ENCODE results near the gene LNPK.
A peak's percentile ranks its signal among the peaks of the same experiment; 100 is the strongest.
"Not testable (repeated sequence)": the region's sequence is repeated elsewhere in the genome, so short reads cannot be mapped to it uniquely, and the experiment has no call there.

Gene LNPK, protein sequence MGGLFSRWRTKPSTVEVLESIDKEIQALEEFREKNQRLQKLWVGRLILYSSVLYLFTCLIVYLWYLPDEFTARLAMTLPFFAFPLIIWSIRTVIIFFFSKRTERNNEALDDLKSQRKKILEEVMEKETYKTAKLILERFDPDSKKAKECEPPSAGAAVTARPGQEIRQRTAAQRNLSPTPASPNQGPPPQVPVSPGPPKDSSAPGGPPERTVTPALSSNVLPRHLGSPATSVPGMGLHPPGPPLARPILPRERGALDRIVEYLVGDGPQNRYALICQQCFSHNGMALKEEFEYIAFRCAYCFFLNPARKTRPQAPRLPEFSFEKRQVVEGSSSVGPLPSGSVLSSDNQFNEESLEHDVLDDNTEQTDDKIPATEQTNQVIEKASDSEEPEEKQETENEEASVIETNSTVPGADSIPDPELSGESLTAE

DNA sequence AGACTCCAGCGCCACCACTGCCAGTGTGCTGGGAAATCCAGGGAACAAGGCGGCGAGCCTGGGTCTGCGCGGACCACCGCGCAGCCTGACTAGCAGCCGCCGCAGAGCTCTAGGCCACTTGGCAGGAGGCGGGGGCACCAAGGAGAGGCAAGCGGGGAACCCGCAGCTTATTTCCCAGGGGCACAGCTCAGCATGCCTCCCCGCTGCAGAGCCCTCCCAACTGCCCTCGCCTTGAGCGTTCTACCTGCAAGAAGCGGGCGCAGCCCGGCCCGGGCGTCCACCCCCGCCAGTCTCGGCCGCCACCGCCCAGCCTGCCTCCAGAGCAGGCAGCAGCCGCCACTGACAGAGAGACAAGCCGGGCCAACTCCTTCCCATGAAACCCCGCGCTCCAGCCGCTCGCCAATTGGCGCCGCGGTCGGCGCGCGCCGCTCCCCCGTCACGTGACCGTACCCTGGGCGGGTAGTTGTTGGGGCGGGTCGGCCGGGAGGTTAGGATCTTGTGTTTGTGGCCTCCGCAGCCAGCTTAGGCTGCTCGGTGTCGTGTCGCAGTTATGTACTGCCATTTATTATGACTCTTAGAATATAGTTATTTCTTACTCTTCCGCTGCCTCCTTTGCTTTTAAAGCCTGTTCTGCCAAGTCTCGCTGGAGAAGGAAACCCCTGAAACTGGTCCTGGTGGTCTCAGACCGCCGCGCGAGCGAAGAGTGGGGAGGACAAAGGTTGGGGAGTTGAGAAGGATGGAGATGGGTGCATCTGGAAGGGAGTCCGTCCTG, at the start of gene LNPK:
Gene LNPK, minus strand, starts transcription at position 352 of the 772 bp plus-strand sequence. CDS start 6,683 bp downstream, outside the sequence.
- peak; percentile 81 for DNase-seq (ENCODE audit: low read depth)

GRCh38 chr2:176039375-176039774, 37.3 kb upstream of the LNPK start:
- no peak for DNase-seq (ENCODE audit: low read depth)

DNA sequence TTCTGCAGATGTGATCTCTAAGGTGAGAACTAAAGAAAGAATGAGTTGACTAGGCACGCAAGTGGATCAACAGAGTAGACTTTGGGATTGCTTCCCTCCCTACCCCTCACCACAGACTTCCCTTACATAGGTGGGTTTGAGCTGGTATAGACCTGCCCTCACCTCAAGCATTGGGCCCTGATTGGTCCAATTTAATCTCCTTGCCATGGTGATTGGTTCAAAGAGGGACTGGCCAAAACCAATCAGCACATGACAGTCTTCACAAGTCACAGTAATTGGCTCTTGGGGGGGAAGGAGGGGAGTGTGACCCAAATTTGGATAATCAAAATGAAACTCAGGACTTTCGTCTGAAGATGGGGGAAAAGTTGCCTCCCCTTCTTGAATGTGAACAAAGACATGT, 36.6 kb upstream of the LNPK start:
- no peak for DNase-seq (ENCODE audit: low read depth)

DNA sequence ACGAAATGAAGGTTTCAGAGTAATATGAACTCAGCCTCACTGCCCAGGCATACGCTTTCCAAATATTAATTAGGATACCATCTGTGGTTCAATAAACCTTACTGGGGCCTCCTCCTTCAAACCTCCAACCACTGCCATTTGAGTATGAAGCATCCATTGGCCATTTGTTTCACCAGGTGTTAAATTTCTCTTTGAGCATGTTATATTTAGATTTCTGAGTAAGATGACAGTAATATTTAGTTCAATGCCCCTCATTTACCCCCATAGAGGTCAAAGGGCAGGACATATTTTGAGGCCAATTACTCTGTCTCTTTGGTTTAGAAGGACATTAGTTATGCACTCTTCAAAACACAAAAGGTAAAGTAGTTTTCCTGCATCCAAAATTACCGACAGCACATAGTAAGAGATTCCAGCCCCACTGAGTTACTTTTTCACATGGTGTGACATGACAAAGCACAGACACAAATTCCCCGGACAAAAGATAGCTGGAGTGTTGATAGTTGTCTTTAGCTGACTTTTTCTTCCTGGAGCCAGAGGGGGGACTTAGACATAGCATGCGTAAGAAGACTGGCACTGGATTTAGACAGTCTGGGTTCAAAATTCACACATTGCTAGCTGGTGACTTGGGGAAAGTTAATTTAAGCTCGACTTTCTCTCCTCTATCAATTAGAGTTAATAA, 33.1 kb upstream of the LNPK start:
- no peak for DNase-seq (ENCODE audit: low read depth)

DNA sequence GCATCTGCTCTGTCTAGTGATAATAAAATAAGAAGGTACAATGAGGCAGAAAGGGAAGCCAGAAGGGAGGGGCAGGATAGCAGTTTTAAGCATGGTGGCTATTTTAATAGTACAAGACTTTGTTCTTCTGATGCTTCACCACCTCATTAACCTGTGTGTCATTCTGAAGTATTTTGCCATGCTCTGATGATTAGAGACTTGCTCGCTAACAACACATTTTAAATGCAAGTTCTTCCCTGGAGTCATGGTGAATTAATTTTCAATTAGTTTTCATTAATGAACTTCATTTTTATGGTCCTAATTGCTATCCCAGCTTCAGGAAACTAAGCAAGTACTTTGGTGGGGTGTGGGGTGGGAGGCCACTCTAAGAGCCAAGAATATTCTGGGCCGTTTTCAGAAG, 25.7 kb upstream of the LNPK start:
- DNase-seq (ENCODE audit: low read depth): no peak

DNA sequence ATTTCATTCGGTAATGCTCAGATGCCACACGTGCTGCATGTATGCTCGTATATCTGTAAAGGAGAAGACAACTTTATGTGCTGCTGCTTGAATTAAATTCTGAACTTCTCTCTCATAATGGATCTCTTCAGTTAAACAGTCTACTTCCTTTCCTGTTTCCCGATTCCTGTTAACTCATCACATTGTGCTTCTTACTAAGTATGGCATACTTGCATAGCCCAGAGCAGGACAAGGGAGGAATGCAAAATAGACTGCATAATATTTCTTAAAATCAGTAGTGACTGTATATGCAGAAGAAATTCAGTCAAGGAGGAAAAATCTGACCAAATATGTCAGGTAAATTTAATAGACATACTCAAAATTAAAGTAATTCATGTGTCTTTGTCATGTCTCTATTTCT, 23.9 kb upstream of the LNPK start:
- DNase-seq (ENCODE audit: low read depth): no peak

DNA sequence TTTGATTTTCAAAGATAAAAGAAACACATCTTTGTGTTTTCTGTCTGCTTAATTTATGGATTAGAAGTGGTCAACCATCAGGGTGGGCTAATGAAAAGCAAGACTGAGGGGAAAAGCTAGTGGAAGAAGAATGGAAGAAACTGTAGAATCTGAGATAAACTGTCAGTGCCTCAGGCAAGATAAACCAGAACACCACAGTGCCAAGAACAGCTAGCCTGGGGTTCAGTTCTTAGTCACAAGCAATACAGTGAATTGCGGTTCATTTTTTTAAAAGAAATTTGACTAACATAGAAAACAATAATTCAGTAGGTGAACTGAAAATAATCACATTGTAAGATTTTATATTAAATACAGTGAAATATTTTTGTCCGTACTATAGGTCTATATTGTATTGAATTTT, 22.0 kb upstream of the LNPK start:
- DNase-seq (ENCODE audit: low read depth): no peak

DNA sequence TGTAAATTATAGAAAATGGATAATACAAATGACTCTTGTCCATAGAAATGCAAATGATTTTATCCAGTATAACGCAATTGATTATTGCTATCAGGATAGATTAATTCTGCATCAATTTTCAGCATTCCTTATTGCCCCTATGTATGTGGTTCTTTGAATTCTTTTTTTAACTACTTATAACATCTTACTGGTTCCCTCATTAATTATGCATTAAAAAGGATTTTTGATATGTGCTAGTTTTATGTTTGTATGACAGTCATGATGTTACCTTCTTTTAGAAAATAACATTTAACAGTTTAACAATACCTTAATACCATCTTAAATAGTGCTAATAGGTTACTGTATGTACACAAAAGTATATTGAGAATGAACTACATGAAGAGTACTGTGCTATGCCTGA, 20.0 kb upstream of the LNPK start:
- DNase-seq (ENCODE audit: low read depth): no peak

GRCh38 chr2:176020400-176020799, 18.3 kb upstream of the LNPK start:
- DNase-seq (ENCODE audit: low read depth): no peak

DNA sequence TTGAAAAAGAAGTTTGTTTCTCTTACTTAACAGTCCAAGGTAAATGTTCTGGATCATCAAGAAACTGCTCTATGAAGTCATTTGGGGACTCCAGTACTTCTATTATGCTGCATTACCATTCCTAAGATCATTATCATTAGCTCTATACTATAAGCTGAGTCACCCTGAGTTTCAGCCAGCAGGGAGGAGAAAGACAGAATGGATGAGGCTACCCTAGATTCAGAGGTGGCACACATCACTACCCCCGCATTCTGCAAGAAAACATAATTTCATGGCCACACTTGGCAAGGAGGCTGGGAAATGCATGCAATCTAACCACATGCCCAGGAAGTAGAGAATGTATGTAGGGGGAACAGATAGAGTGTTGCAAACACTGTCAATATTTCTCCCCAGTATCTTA, 16.6 kb upstream of the LNPK start:
- DNase-seq (ENCODE audit: low read depth): no peak

DNA sequence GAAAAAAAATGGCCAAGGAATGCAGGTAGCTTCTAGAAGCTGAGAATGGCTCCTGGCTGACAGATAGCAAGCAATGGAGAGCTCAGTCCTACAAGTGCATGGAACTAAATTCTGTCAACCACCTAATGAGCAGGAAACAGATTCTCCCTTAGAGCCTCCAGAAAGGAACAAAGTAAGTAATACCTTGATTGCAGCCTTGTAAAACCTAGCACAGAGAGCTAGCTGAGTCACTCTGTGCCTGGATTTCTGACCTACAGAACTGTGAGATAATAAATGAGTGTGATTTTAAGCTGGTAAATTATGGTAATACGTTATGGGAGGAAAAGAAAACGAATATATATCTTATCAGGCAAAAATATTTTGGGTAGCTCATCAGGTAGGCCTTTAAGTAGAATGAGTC, 7.4 kb upstream of the LNPK start:
- DNase-seq (ENCODE audit: low read depth): no peak

- no peak for DNase-seq (ENCODE audit: low read depth)
Observed at GRCh38 chr2:176004934-176005333, 2.9 kb upstream of the LNPK start.

GRCh38 chr2:176003958-176004357, 1.9 kb upstream of the LNPK start:
- no peak for DNase-seq (ENCODE audit: low read depth)

- no peak for DNase-seq (ENCODE audit: low read depth)
Observed at GRCh38 chr2:176002688-176003210, 682 bp upstream of the LNPK start.

GRCh38 chr2:176001281-176001915, 669 bp downstream of the LNPK start:
- DNase-seq (ENCODE audit: low read depth): peak; percentile 15

DNA sequence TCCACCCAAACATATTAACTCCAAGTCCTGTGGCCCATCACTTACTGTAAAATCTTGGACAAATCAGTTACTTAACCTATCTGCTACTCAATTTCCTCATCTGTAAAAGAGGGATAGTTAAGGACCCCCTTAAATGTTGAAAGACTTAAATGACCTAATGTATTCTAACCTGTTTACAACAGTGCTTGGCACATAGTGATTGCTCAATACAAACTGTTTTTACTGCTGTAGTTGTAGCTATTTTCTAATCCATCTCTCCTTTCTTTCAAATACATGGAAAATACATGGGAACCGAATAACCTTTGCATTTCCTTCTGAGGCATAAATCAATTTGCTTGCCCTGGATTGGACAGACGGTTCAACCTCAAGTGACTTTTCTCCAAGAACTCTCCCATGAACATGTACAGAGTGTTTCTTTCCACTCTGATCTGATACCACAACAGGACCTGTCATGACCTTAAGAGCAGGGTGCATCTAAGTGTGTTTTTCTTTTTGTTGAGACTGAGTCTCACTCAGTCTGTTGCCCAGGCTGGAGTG, 2.7 kb downstream of the LNPK start:
- no peak for DNase-seq (ENCODE audit: low read depth)

DNA sequence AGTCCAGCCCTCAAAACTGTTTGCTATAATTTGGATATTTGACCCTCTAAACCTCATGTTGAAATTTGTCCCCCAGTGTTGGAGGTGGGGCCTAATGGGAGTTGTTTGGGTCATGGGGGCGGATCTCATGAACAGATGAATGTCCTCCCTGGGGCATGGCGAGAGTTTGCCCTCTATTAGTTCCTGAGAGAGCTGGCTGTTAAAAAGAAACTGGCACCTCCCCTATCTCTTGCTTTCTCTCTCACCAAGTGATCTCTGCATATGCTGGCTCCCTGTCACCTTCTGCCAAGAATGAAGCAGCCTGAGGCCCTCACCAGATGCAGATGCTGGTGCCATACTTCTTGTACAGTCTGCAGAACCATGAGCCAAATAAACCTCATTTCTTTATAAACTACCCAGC, 12.0 kb downstream of the LNPK start:
- no peak for DNase-seq (ENCODE audit: low read depth)

GRCh38 chr2:175987126-175987525, 14.9 kb downstream of the LNPK start:
- DNase-seq (ENCODE audit: low read depth): not testable (repeated sequence)

- DNase-seq (ENCODE audit: low read depth): no peak
Observed at GRCh38 chr2:175984846-175985245, 17.2 kb downstream of the LNPK start.

GRCh38 chr2:175981551-175981950, 20.5 kb downstream of the LNPK start:
- DNase-seq (ENCODE audit: low read depth): no peak

- no peak for DNase-seq (ENCODE audit: low read depth)
Observed at GRCh38 chr2:175976391-175977157, 25.5 kb downstream of the LNPK start.
